Pancreas (tissue), 10 donors: ENCODE measurements around the gene INPP5F. TPM values are rescaled to one million over a fixed set of nuclear protein-coding genes. Genes with fewer than 3 reads are reported as not detected.

Experiments used
- ATAC-seq, 4 donors: fragments of 200-7000 bp; cut with Tn5 transposase; one replicate each; pipeline versions ENCODE4 v1.8.0 to v1.9.1; 2020; ENCODE audit warnings: mild to moderate bottlenecking in 4 of 4, moderate library complexity in 4 of 4
- DNase-seq, 6 donors: peaks; one replicate each; pipeline ENCODE4 v3.0.0-alpha.2; 2020
- FAIRE-seq: peaks from 2 replicates; lab custom pipeline; 2012; peaks lifted over from hg19 to GRCh38; lab: Jason Lieb, UNC
- H3K27ac ChIP-seq, 4 donors: fragments of 200-600 bp; sonication (generic); 1 replicate in 3 of 4; 2 replicates in 1 of 4; pipeline versions ENCODE4 v1.5.0 to v1.8.0; 2020
- H3K27me3 ChIP-seq, 4 donors: fragments of 200-600 bp; one replicate each; pipeline ENCODE4 v1.8.0; 2021
- H3K36me3 ChIP-seq, 3 donors: fragments of 200-600 bp; sonication (generic) in 1 of 3; one replicate each; pipeline versions ENCODE4 v1.5.0 to v1.8.0; 2020 to 2021
- H3K4me1 ChIP-seq, 3 donors: fragments of 200-600 bp; one replicate each; pipeline ENCODE4 v1.8.0; 2021
- H3K4me3 ChIP-seq, 4 donors: fragments of 200-600 bp; sonication (generic) in 2 of 4; one replicate each; pipeline versions ENCODE4 v1.5.0 to v1.8.0; 2020 to 2021
- H3K9me3 ChIP-seq, 4 donors: fragments of 200-600 bp; one replicate each; pipeline ENCODE4 v1.8.0; 2021
- WGBS, 2 donors: extraction: QIAGEN DNeasy Blood & Tissue Kit; methylation state at CpG; one replicate each; pipeline ENCODE4 v1.1.7; 2013; 5-methylcytosine and 5-hydroxymethylcytosine counted together
- intact Hi-C, 3 donors: fragments of 100-400 bp; cut with DNase I; formaldehyde crosslinking; loops; one replicate each; pipeline versions ENCODE4 v1.11.1 to v1.14.2; 2022
- polyA plus RNA-seq, 2 donors: library from polyadenylated mRNA; stranded (reverse); fragments of 200-250 nt; gene quantifications; one replicate each; pipeline ENCODE4 v1.2.3, GENCODE V29; 2013
- total RNA-seq, 6 donors: library from RNA; stranded (reverse); fragmentation: NEBNext Ultra II Directional in 4 of 6; extraction: Animal tissue kit (Norgen Biotek cat#: 25700) in 4 of 6; gene quantifications; one replicate each; pipeline versions ENCODE4 v1.2.1 to v1.2.4, GENCODE V29; 2021 to 2023
- TF ChIP-seq, protein P1 (sequence below), 4 donors: fragments of 200-600 bp; sonication (generic) in 3 of 4; IDR thresholded peaks; one replicate each; pipeline versions ENCODE4 v1.5.0 to v1.8.0; 2021; ENCODE audit warnings: antibody characterized with exemption in 4 of 4
- donor health status: healthy with polysubstance abuse.
- donor health status: DM: no; HTN: no; CAD: no; lungs with moderate emphysema.
- donor health status: DM: no; HTN: no; CAD: no.
- donor health status: control.
- donor health status: control.
- donor health status: Bipolar disorder and iron deficiency.
- donor health status: DM: yes; HTN: yes; CAD: no.
- donor health status: DM: no; HTN: no; CAD: no.
- donor health status: DM: no; HTN: no; CAD: no.
- donor health status: DM: yes; HTN: yes; CAD: no.

The INPP5F gene
- total and polyA plus RNA-seq, 8 donors = 4.3 to 13.6 (median 4.7) TPM

DNA sequence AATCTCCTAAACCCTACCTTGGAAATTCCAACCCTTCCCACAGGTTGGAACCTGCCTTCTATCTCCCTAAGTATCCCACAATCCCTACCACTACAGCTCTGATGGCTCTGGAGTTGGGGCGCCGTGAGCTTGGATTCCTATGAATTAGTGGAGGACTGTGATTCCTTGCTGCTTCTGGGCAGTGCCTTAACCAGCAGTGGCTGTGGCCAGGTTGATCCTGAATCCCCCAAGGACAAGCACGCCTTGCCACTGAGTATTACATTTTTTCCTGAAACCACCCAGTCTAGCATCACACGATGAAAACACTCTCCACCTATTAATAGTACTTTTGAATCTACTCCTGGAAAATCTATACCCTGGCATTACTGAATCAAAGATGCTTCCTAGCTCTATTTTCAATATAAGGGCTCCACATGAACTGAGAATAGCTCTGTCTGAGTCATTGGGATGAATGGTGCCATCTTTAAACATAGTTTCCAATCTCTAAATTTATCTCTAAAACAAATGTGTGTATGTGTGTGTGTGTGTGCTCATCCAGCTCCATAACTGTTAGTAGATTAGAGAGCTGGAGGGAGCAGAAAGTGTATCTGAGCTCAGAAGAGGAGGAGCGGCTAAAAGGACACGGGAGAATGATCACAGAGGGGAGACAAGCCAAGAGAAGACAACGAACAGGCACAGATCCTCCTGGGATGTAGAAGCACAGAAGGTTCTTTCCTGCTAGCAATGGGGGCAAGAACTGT, 11.9 kb upstream of the INPP5F start:
- no peak overlapping the region for H3K27ac ChIP-seq
- no peak for ATAC-seq
- H3K4me1 ChIP-seq = no peaks in the 10 kb centered on the region
- no peaks in the 10 kb centered on the region for H3K27me3 ChIP-seq
- DNase-seq = no peak
- intact Hi-C loops = no loop called here
- H3K4me3 ChIP-seq = no peak overlapping the region
- H3K9me3 ChIP-seq = no peaks in the 10 kb centered on the region
- TF ChIP-seq, protein P1, sequence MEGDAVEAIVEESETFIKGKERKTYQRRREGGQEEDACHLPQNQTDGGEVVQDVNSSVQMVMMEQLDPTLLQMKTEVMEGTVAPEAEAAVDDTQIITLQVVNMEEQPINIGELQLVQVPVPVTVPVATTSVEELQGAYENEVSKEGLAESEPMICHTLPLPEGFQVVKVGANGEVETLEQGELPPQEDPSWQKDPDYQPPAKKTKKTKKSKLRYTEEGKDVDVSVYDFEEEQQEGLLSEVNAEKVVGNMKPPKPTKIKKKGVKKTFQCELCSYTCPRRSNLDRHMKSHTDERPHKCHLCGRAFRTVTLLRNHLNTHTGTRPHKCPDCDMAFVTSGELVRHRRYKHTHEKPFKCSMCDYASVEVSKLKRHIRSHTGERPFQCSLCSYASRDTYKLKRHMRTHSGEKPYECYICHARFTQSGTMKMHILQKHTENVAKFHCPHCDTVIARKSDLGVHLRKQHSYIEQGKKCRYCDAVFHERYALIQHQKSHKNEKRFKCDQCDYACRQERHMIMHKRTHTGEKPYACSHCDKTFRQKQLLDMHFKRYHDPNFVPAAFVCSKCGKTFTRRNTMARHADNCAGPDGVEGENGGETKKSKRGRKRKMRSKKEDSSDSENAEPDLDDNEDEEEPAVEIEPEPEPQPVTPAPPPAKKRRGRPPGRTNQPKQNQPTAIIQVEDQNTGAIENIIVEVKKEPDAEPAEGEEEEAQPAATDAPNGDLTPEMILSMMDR (IDR thresholded peaks at IDR 0.05) = no peak
- WGBS, 2 donors = 70 to 77% methylated on average over 7 of the region's 7 CpGs
- H3K36me3 ChIP-seq = no peaks in the 10 kb centered on the region
- FAIRE-seq = no peak

DNA sequence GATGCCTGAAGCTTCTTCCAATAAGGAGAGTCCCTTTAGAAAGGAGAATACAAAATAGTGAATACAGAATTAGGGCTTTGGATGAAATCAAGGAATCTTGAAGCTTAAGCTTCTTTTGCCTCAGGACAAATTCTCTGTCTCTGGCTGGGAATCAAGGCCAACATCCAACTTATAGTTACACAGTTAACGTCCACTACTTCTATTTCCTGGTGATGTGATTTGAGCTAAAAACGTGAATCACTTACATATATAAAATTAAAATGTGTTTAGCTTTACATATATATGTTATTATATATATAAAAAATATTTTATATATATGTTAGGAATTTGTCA, 11.4 kb upstream of the INPP5F start:
- TF ChIP-seq, protein P1 (IDR thresholded peaks at IDR 0.05) = no peak
- intact Hi-C loops = no loop called here
- no peak overlapping the region for H3K27ac ChIP-seq
- H3K4me1 ChIP-seq = no peaks in the 10 kb centered on the region
- no peaks in the 10 kb centered on the region for H3K9me3 ChIP-seq
- no peak overlapping the region for H3K4me3 ChIP-seq
- no peaks in the 10 kb centered on the region for H3K36me3 ChIP-seq
- no peak for FAIRE-seq
- WGBS, 2 donors = 51 to 63% methylated on average over 2 of the region's 2 CpGs
- DNase-seq = no peak
- H3K27me3 ChIP-seq = no peaks in the 10 kb centered on the region
- no peak for ATAC-seq

DNA sequence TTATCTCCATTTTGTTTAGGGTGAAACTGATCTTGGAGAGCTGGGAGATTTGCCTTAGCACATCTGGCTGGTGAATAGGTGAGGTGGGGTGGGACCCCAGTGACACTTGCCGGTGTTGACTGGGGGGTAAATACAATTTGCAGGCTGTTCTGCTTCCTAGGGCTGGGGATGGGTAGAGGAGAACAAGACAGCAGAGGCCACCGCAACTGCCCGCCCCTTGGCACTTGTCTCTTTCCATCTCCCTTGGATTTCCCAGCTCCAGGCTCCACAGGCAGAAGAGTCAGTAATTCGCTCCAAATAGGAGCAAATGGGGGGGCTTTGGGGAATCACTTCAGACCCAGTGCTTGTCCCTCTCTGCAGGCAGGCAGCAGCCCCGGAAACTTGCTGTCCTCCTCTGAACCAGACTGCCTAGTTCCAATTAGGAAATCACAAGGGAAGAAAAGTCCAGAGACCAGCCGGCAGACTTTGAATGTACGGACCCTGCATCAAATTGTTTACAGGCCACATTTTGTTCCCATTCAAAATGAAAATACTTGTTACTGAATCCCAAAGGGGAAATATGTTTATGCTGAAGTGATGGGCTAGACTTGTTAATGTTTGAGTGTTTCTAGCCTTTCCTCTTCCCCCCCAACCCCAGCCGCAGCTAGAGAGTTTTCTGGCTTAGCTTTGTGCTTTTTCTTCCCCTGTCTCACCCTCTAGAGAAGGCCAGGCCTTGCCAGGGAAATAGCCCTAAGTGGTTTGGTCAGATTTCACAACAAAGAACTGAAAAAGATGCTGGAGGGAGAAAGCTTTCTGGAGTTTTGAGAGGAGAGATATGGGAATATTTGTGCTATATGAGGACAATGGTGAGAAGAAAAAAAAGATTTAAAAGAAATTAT, 10.0 kb upstream of the INPP5F start:
- no peak for FAIRE-seq
- intact Hi-C loops = no loop called here
- Histone ChIP-seq H3K9me3 (no peaks in the 10 kb centered on the region), H3K27ac (no peak overlapping the region), H3K4me1 (no peaks in the 10 kb centered on the region), H3K36me3 (no peaks in the 10 kb centered on the region), H3K4me3 (no peak overlapping the region), H3K27me3 (no peaks in the 10 kb centered on the region)
- no peak for DNase-seq
- TF ChIP-seq, protein P1 (IDR thresholded peaks at IDR 0.05) = no peak
- 75 to 77% methylated on average over 8 of the region's 8 CpGs for WGBS, 2 donors
- no peak for ATAC-seq

DNA sequence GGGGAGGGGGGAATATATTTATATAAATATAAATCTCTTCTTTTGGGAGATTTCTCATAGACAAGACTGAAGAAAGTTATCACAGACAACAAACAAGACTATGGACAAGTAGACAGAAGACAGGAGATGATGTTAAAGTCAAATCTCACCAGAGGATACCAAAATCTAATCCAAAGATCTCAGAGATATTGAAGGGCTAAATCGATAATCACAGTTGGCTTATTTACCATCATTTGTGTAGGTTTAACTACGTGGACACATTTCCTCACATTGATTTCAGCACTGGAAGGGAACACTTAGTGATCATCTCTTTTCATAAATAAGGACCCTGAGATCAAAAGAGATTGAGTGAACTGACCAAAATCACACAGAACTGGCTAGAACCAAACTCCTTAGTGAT, 2.7 kb upstream of the INPP5F start:
- DNase-seq = no peak

More for the DNA sequence above, 2.7 kb upstream of the INPP5F start:
- no peak overlapping the region for H3K27ac ChIP-seq
- intact Hi-C loops = no loop called here
- TF ChIP-seq, protein P1 (IDR thresholded peaks at IDR 0.05) = no peak
- ATAC-seq (no peak), FAIRE-seq (no peak)
- no peaks in the 10 kb centered on the region for H3K9me3 ChIP-seq
- H3K4me1 ChIP-seq = peaks cover 0 to 6% (median 3%) of the 10 kb centered on the region in 3 donors
- 60 to 75% methylated on average over 2 of the region's 2 CpGs for whole genome bisulfite sequencing, 2 donors
- H3K27me3 ChIP-seq = no peaks in the 10 kb centered on the region
- H3K4me3 ChIP-seq = no peak overlapping the region
- no peaks in the 10 kb centered on the region for H3K36me3 ChIP-seq
